ENCODE results near the gene CD300LD.
"Not testable (repeated sequence)": the region's sequence is repeated elsewhere in the genome, so short reads cannot be mapped to it uniquely, and the experiment has no call there.

Gene CD300LD

GRCh38 chr17:74574489-74575142 lies 17.5 kb downstream of the CD300LD start:
- peaks cover 93% of the 10 kb centered on the region for H3K27me3 ChIP-seq (replicated peaks; ENCODE audit: insufficient read depth, low read length)
- no peaks in the 10 kb centered on the region for H3K79me2 ChIP-seq (ENCODE audit: low read length)
- no peaks in the 10 kb centered on the region for H3K4me1 ChIP-seq (ENCODE audit: low read length)
- H3F3A ChIP-seq (ENCODE audit: insufficient read depth, low read length) = no peaks in the 10 kb centered on the region
- H3K27ac ChIP-seq (ENCODE audit: low read length) = no peak overlapping the region
- H4K20me1 ChIP-seq (ENCODE audit: insufficient read depth, low read length) = no peaks in the 10 kb centered on the region
- H3K9me2 ChIP-seq (replicated peaks; ENCODE audit: insufficient read depth, low read length) = no peaks in the 10 kb centered on the region
- no peak for DNase-seq
- H3K4me2 ChIP-seq (ENCODE audit: low read depth, low read length) = no peak overlapping the region
- no peak overlapping the region for H3K9ac ChIP-seq (ENCODE audit: low read length)
- H3K9me3 ChIP-seq (replicated peaks; ENCODE audit: insufficient read depth, low read length) = no peaks in the 10 kb centered on the region
- no peaks in the 10 kb centered on the region for H3K36me3 ChIP-seq (replicated peaks; ENCODE audit: insufficient read depth, low read length)
- H2AFZ ChIP-seq (ENCODE audit: low read length) = no peak overlapping the region
- TF ChIP-seq CTCF (IDR thresholded peaks at IDR 0.05; ENCODE audit: low read length) = no peak
- TF ChIP-seq EZH2 (optimal IDR thresholded peaks at IDR 0.05; ENCODE audit: low read depth, low read length) = no peak
- no peak for TF ChIP-seq EZH2phosphoT487 (IDR thresholded peaks at IDR 0.05; ENCODE audit: low read length)
- no peak overlapping the region for H3K4me3 ChIP-seq (ENCODE audit: low read length)

- H3K4me3 ChIP-seq (ENCODE audit: low read length); DNase-seq; H3K9me3 ChIP-seq (replicated peaks; ENCODE audit: insufficient read depth, low read length); H3K4me1 ChIP-seq (ENCODE audit: low read length); H3K36me3 ChIP-seq (replicated peaks; ENCODE audit: insufficient read depth, low read length); H3K4me2 ChIP-seq (ENCODE audit: low read depth, low read length); H3K9me2 ChIP-seq (replicated peaks; ENCODE audit: insufficient read depth, low read length); H3F3A ChIP-seq (ENCODE audit: insufficient read depth, low read length); H3K79me2 ChIP-seq (ENCODE audit: low read length); H3K9ac ChIP-seq (ENCODE audit: low read length); H3K27ac ChIP-seq (ENCODE audit: low read length); H4K20me1 ChIP-seq (ENCODE audit: insufficient read depth, low read length); H2AFZ ChIP-seq (ENCODE audit: low read length): not testable (repeated sequence)
- peaks cover 86% of the 10 kb centered on the region for H3K27me3 ChIP-seq (replicated peaks; ENCODE audit: insufficient read depth, low read length)
Measured at GRCh38 chr17:74573635-74574034, 18.4 kb downstream of the CD300LD start.

GRCh38 chr17:74573169-74573568 lies 18.9 kb downstream of the CD300LD start:
- H3K4me1 ChIP-seq (ENCODE audit: low read length) = no peaks in the 10 kb centered on the region
- H3K4me2 ChIP-seq (ENCODE audit: low read depth, low read length) = no peak overlapping the region
- H3K9me3 ChIP-seq (replicated peaks; ENCODE audit: insufficient read depth, low read length) = no peaks in the 10 kb centered on the region
- no peaks in the 10 kb centered on the region for H3K36me3 ChIP-seq (replicated peaks; ENCODE audit: insufficient read depth, low read length)
- H3K27ac ChIP-seq (ENCODE audit: low read length) = no peak overlapping the region
- no peaks in the 10 kb centered on the region for H3K79me2 ChIP-seq (ENCODE audit: low read length)
- no peaks in the 10 kb centered on the region for H4K20me1 ChIP-seq (ENCODE audit: insufficient read depth, low read length)
- TF ChIP-seq CTCF (IDR thresholded peaks at IDR 0.05; ENCODE audit: low read length) = no peak
- TF ChIP-seq EZH2 (optimal IDR thresholded peaks at IDR 0.05; ENCODE audit: low read depth, low read length) = no peak
- TF ChIP-seq EZH2phosphoT487 (IDR thresholded peaks at IDR 0.05; ENCODE audit: low read length) = no peak
- H3K27me3 ChIP-seq (replicated peaks; ENCODE audit: insufficient read depth, low read length) = peaks cover 84% of the 10 kb centered on the region
- H2AFZ ChIP-seq (ENCODE audit: low read length) = no peak overlapping the region
- no peak overlapping the region for H3K9ac ChIP-seq (ENCODE audit: low read length)
- no peak for DNase-seq
- H3K4me3 ChIP-seq (ENCODE audit: low read length) = no peak overlapping the region
- H3F3A ChIP-seq (ENCODE audit: insufficient read depth, low read length) = no peaks in the 10 kb centered on the region
- H3K9me2 ChIP-seq (replicated peaks; ENCODE audit: insufficient read depth, low read length) = no peaks in the 10 kb centered on the region

- no peak for DNase-seq
- Histone ChIP-seq H3K27ac (ENCODE audit: low read length) (no peak overlapping the region), H3K36me3 (replicated peaks; ENCODE audit: insufficient read depth, low read length) (no peaks in the 10 kb centered on the region), H3F3A (ENCODE audit: insufficient read depth, low read length) (no peaks in the 10 kb centered on the region), H3K4me2 (ENCODE audit: low read depth, low read length) (no peak overlapping the region), H3K4me3 (ENCODE audit: low read length) (no peak overlapping the region), H4K20me1 (ENCODE audit: insufficient read depth, low read length) (no peaks in the 10 kb centered on the region), H3K4me1 (ENCODE audit: low read length) (no peaks in the 10 kb centered on the region), H3K27me3 (replicated peaks; ENCODE audit: insufficient read depth, low read length) (peaks cover 86% of the 10 kb centered on the region), H3K9me2 (replicated peaks; ENCODE audit: insufficient read depth, low read length) (no peaks in the 10 kb centered on the region), H3K9me3 (replicated peaks; ENCODE audit: insufficient read depth, low read length) (no peaks in the 10 kb centered on the region), H3K9ac (ENCODE audit: low read length) (no peak overlapping the region), H3K79me2 (ENCODE audit: low read length) (no peaks in the 10 kb centered on the region), H2AFZ (ENCODE audit: low read length) (no peak overlapping the region)
- TF ChIP-seq EZH2phosphoT487 (IDR thresholded peaks at IDR 0.05; ENCODE audit: low read length) = no peak
- no peak for TF ChIP-seq CTCF (IDR thresholded peaks at IDR 0.05; ENCODE audit: low read length)
- no peak for TF ChIP-seq EZH2 (optimal IDR thresholded peaks at IDR 0.05; ENCODE audit: low read depth, low read length)
Measured at GRCh38 chr17:74571621-74572270, 20.3 kb downstream of the CD300LD start.

Data from MM.1S (cell line).